Myocyte (in vitro differentiated cells): ENCODE measurements around the gene CYTH3. TPM values are rescaled to one million over a fixed set of nuclear protein-coding genes. Genes with fewer than 3 reads are reported as not detected.
"Not testable (repeated sequence)": the region's sequence is repeated elsewhere in the genome, so short reads cannot be mapped to it uniquely, and the experiment has no call there.

Source experiments
- DNase-seq: peaks from one replicate; pipeline ENCODE4 v3.0.0-alpha.2; 2012; ENCODE audit warnings: low read depth
- total RNA-seq: library from RNA; depleted of rRNA; stranded (reverse); fragments of >200 nt; gene quantifications from 2 replicates; pipeline ENCODE4 v1.2.3, GENCODE V29; 2014

CYTH3 gene
- total RNA-seq, 1 donor from 2014 or later = 58.6 TPM

DNA sequence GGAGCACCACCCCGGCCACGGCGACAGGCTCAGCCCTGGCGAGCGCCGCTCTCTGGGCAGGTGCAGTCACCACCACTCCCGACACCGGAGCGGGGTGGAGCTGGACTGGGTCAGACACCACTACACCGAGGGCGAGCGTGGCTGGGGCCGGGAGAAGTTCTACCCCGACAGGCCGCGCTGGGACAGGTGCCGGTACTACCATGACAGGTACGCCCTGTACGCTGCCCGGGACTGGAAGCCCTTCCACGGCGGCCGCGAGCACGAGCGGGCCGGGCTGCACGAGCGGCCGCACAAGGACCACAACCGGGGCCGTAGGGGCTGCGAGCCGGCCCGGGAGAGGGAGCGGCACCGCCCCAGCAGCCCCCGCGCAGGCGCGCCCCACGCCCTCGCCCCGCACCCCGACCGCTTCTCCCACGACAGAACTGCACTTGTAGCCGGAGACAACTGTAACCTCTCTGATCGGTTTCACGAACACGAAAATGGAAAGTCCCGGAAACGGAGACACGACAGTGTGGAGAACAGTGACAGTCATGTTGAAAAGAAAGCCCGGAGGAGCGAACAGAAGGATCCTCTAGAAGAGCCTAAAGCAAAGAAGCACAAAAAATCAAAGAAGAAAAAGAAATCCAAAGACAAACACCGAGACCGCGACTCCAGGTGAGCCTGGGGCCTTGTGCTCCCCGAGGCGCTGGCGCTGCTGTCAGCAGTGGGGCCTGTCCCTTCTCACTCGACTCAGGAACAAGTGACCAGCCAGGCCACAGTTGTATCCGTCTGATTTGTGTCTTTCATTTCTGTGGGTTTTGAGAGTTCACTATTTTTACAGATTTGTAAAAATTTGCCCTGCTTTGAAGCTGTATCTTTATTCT lies 117.7 kb downstream of the CYTH3 start:
- no peak for DNase-seq

DNA sequence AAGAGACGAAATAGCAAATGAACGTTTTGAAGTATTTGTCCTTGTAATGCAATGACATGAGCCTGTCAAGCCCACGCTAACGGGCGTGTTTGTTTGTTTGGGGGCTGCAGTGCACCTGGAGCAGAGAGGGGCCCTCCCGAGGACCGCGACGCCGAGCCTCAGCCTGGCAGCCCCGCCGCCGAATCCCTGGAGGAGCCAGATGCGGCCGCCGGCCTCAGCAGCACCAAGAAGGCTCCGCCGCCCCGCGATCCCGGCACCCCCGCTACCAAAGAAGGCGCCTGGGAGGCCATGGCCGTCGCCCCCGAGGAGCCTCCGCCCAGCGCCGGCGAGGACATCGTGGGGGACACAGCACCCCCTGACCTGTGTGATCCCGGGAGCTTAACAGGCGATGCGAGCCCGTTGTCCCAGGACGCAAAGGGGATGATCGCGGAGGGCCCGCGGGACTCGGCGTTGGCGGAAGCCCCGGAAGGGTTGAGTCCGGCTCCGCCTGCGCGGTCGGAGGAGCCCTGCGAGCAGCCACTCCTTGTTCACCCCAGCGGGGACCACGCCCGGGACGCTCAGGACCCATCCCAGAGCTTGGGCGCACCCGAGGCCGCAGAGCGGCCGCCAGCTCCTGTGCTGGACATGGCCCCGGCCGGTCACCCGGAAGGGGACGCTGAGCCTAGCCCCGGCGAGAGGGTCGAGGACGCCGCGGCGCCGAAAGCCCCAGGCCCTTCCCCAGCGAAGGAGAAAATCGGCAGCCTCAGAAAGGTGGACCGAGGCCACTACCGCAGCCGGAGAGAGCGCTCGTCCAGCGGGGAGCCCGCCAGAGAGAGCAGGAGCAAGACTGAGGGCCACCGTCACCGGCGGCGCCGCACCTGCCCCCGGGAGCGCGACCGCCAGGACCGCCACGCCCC lies 118.5 kb downstream of the CYTH3 start:
- no peak for DNase-seq

DNA sequence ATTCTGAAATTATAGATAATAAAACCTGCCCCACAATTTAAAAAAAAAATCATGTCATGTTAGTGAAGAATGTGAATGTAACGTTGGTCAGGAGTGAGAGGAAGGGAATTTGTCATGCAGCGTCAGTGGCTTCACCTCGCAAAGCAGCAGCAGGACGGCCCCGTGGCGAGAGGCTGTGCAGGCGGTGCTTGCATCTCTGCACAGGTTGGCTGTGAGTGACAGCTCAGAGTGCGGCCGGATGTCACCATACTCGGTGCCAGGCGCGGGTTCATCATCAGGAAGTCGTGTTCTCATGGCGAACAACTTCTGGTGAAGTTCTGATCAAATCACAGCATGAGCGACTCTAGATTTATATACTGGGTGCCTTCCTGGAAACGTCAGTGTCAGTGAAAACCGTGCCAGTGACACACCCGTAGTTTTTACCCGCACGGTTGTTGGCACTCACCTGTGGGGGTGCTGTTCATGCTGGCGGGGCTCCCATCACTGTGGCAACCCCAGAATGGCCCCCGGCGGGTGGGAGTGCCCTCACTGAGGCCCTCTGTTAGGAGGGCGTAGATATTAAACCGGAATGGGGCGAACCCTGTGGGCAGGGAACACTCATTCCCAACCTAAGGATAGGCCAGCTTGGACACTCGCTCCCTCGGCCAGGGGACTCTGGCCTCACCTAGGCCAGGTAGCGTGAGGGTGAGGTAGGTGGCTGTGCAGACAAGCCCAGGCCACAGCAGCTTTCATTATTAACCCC lies 120.3 kb downstream of the CYTH3 start:
- no peak for DNase-seq

DNA sequence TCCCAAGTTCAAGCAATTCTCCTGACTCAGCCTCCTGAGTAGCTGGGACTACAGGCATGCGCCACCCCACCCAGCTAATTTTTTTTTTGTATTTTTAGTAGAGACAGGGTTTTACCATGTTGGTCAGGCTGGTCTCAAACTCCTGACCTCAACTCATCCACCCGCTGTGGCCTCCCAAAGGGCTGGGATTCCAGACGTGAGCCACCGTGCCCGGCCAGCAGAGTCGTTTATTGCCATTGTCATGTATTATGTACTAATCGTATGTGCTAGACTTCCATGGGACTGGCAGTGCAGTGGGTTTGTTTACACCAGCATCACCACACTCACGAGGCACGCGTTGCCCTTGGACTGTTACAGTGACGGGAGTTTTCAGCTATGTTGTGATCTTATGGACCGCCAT lies 120.9 kb downstream of the CYTH3 start:
- not testable (repeated sequence) for DNase-seq

DNA sequence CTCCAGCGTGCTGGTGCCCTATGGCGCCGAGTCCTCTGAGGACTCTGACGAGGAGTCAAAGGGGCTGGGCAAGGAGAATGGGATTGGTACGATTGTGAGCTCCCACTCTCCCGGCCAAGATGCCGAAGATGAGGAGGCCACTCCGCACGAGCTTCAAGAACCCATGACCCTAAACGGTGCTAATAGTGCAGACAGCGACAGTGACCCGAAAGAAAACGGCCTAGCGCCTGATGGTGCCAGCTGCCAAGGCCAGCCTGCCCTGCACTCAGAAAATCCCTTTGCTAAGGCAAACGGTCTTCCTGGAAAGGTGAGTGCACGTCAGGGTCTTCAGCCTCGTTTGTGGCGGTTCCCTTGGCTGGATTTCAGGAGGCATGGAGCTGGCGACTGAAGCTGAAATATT lies 122.4 kb downstream of the CYTH3 start:
- DNase-seq = no peak

DNA sequence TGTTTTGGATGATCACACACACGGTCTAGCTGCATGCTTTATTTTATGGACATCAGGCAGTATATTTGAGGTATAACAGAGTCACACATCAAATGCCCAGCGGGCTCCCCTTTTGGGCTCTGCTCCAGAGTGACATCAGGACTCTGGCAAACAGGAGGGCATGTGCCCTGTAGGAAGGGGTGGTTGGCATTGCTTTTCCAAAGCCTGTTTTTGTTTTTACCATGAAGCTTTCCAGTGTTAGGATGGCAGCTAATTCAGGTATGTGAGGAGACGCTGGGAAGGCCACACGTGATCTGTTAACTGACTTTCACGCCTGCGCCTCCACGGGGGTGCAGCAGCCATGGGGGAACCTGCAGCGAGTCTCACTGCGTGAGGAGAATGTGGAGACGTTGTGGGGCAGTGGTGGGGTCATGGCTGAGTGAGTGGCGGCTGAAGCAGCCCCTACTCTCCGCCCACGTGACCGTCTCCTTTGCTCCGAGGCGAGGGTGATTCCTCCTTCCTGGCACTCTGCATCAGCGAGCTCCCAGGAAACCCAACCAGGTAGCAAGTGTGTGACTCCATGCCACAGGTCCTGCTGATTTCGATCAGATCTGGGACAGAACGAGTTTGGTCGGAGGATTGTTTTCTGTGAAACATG lies 123.6 kb downstream of the CYTH3 start:
- no peak for DNase-seq

DNA sequence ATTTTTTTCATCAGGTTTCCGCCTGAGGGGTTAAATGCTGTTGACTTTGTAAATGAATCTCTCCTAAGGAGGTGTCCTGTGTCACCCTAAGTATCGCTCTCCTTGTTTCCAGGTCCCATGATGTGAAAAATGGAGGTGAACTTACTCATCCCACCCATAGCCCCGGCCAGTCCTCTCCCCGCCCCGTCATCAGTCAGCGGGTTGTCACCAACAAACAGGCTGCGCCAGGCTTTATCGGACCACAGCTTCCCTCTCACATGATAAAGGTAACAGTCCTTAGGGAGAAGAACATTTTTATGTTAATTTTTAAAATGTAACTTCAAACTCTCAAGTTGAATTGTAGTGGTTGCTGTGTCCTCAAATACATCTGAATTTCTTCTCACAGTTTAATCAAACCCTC lies 124.8 kb downstream of the CYTH3 start:
- DNase-seq = no peak

DNA sequence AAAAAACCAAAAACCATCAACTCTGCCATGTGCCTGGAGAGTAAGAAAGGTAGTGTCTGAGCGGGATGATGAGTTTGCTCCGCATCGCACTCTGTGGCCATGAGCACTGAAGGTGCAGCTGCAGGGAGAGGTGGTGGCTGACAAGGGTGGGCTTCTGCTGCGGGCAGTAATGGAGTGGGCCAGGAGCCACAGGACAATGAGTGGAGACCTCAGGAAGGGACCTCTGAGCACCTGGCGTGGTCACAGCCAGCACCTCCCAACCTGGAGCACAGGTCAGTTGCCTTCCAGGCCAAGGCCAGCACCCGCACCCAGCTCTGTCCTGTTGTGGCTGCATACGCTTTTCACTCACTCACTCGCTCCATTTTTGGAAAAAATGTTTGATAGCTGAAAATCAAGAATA lies 125.8 kb downstream of the CYTH3 start:
- no peak for DNase-seq

DNA sequence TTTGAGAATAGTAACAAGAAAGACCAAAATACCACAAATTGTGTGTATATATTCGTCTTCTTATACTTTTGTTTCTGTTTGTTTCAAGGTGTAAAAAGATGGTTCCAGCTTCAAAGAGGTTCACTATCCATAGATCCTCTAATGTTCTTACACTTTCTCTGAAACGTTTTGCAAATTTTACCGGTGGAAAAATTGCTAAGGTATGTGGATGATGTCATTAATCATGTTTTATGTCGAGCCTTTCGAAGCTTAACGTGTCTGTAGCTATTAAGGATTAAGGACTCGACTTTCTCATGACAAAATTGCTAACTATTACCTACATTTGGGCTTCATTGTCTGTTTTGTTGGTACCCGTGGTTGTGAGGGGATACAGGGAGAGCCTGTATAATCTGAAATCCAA lies 128.4 kb downstream of the CYTH3 start:
- DNase-seq = no peak

DNA sequence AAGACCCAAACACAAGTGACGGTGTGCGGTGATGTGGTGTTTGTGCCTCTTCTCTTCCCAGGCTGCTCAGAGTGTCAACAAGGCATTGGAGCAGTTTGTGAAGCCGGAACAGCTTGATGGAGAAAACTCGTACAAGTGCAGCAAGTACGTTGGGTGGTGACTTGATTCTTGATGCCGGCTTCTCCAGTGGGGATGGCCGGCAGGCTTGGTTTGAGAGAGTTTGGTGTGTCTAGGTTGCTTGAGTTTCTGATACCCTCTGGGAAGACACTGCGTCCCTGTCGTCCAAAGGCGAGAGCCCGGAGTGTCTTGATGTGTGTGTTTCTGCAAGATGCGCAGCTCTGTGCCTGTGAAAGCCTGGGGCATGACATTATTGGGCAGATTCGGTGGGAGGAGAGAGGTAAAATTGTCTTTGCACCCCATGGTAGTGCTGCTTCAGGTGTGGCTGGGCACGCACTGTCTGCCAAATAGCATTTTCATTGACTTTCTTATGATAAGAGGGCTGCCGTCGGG lies 129.5 kb downstream of the CYTH3 start:
- no peak for DNase-seq

DNA sequence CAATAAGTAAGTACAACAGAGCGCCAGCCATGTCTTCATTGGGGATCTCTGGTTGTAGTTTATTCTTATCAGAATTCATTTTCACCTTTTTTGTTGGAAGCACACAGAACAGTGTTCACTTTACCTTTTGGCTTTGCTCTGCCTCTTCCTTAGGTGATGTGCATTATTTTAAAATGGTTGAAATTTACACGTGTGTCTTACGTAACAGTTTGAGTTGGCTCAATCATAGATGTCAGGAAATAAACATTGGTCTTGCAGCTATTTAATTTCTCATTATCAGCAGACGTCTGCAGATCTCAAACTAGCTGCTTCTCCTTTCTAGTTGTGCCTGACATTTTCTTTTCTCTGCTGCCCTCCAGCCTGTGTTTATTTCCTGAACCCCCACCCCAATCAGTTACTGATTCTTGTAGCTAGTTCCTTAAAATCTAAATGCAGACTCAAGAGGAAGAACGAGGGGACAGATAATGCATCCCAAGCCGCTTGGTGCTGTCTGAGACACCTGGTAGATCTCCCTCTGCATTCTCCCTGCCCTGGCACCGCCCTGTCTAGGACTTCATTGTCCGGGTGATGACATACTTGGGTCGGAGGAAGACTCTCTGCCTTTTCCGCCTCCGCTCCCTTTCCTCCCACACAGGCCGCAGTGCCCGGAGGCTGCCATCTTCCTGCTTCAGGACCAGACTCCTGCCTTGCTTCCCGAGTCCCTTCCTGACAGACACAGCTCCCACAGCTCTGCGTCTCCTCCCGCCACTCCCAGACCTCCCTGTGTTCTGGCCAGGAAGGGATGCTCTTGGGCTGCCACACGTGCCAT lies 133.0 kb downstream of the CYTH3 start:
- no peak for DNase-seq

DNA sequence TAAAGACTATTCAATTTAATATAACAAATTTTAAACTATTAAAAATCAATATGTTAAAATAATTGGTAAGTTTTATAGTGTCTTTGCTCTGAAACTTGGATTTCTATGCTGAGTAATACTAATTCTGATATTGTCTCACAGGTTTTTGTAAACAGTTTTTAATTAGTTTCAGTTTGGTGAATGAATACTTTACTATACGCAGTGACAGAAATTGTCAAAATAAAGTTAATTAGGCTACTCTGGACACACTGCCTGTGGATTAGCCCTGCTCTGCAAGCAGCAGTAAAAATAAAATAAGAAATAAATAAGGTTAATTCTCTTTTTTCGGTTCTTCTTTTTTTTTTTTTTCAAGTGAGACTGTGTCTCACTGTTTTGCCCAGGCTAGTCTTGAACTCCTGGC lies 135.9 kb downstream of the CYTH3 start:
- no peak for DNase-seq

DNA sequence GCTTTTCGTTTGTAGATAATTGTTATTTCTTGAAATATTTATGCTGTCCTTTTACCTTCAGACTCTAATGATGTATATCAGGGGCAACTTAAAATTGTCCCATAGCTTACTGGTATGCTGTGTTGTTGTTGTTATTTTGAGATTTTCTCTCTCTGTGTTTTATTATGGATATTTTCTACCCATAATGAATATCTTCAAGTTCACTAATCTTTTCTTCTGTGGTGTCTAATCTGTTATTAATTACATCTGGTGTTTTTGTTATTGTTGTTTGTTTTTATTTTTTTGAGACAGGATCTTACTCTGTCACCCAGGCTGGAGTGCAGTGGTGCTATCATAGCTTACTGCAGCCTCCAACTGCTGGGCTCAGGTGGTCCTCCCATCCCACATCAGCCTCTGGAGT lies 139.2 kb downstream of the CYTH3 start:
- DNase-seq = no peak

DNA sequence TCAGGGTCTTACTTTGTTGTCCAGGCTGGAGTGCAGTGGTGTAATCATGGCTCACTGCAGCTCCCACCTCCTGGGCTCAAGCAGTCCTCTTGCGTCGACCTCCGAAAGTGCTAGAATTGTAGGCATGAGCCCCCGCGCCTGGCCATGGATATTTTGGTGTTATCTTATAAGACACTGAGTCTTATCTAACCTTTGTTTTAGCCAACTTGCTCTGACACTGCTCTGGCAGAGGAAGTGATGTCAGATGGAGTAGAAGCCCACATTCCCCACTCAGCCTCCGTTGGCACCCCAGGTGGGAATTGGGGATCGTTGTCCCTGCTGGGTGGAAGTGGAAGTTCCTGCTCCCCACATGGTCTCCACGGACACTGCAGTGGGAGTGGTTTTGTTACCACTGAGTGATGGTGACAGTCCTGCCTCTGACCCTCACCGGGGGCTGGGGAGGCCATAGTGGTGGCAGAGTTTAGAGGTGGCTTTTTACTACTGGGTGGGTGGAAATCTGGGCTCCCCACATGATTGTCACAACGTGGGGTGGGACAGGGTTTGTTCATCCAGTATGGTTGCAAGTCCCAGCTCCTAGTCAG lies 142.3 kb downstream of the CYTH3 start:
- no peak for DNase-seq

DNA sequence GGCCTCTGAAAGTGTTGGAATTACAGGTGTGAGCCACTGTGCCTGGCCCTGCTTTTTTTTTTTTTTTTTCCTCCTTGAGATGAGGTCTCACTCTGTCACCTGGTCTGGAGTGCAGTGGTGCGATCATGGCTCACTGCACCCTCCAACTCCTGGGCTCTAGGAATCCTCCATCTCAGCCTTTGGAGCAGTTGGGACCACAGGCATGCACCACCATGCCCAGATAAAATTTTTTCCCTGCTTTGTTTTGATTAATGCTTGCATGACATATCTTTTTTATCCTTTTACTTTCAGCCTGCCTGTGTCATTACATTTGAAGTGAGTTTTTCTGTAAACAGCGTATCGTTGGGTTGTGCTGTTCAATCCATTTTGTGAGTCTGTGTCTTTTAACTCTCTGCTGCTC lies 144.2 kb downstream of the CYTH3 start:
- peak; percentile 9 for DNase-seq

DNA sequence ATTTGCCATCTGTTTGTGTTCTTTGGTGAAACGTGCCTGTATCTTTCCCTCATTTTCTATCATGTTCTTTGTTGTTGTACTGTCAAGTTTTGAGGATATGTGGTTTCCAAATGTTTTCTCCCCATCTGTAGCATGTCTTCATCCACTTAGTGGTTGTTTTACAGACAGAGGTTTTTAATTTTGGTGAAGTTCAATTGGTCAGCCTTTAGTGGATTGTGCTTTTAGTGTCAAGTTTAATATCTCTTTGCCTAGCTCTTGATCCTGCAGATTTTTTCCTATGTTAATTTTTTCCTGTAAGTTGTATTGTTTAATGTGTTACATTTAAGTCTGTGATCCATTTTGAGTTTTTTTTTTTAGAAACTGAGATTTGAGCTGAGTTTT lies 145.3 kb downstream of the CYTH3 start:
- no peak for DNase-seq

DNA sequence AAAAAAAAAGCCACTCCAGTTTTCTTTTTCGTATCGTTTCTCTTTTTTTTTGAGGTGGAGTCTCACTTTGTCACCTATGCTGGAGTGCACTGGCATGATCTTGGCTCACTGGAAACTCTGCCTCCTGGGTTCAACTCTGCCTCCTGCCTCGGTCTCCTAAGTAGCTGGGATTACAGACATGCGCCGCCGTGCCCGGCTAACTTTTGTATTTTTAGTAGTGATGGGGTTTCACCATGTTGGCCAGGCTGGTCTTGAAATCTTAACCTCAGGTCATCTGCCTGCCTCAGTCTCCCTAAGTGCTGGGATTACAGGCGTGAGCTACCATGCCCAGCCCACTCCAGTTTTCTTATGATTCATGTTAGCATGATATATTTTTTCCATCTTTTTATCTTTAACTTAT lies 148.6 kb downstream of the CYTH3 start:
- DNase-seq = no peak

DNA sequence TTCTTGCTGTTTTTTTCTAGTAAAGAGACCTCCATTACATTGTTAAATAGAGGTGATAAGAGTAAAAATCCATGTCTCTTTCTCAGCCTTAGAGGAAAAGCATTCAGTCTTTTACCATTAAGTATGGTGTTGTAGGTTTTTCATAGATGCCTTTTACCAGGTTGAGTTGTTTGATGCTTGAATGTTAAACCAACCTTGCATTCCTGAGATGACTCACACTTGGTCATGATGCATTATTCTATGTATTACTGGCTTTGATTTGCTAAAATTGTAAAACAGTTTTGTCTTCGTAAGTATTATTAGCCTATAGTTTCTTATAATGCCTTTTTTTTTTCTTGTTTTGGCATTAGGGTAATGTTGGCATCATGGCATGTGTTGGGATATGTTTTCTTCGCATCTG lies 151.3 kb downstream of the CYTH3 start:
- peak; percentile 13 for DNase-seq

DNA sequence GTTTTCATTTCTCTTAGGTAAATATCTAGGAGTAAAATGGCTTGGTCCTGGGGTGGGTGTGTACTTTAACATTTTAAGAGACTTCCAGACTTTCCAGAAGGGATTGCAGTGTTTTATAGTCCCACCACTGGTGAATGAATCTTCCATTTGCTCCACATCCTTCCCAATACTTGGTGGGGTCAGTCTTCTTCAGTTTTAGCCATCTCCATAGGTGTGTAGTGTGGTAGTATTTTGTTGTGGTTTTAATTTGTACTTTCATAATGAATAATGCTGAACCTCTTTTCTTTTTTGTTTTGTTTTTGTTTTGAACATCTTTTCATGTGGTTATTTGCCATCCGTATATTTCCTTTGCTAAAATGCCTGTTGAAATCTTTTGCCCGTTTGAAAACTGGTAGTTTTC lies 154.9 kb downstream of the CYTH3 start:
- no peak for DNase-seq

DNA sequence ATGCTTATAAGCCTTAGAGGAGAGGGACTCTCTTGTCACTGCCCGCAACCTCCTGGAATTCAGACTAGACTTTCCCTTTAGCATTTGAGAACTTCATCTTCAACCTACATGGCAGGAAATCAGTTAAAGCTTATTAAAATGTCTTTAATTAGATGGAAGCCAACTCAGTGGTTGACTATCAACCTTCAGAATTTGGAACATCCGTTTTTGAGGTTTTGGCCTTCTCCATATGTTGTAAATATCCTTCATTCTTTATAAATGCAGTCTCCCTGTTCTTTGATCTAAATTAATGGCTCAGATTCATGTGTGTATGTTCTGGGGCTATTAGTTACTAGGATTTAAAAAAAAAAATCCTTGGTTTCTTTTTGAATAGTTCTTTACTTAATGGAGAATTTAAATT lies 156.2 kb downstream of the CYTH3 start:
- no peak for DNase-seq
